Measurements from ENCODE around the gene ZNF121. TPM values are rescaled to one million over a fixed set of nuclear protein-coding genes. Genes with fewer than 3 reads are reported as not detected.

The ZNF121 gene
- total and polyA plus RNA-seq, 4 donors: 1.7 to 23.5 (median 11.7) TPM

DNA sequence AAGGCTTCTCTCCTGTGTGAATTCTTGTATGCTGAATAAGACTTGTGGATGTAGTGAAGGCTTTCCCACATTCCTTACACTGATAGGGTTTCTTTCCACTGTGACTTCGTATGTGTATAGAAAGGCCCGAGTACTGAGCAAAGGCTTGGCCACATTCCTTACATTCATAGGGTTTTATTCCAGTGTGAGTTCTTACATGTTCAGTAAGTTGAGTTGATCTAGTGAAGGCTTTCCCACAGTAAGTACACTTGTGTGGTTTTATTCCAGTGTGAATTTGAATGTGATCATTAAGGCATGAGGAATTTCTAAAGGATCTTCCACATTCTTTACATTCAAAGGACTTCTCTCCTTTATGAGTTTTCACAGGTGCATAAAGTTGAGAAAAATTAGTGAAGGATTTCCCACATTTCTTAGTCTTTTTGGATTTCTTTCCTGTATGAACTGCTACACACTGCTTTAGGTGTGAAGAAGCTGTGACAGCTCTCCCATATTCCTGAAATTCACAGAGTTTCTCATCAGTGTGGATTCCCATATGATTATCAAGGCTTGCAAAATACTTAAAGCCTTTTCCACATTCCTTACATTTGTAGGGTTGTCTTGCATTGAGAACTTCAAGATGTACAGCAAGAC is 26.3 kb upstream of the ZNF121 start:
- H3K9ac ChIP-seq (ENCODE audit: low read depth in 1 of 2, low read length in 2 of 2): no peak overlapping the region
- 97% methylated on average over 2 of the region's 2 CpGs for WGBS
- no peaks in the 10 kb centered on the region for H3K27me3 ChIP-seq (ENCODE audit: control insufficient read depth in 4 of 4, insufficient read depth in 4 of 4, low read length in 3 of 4)
- H3K4me3 ChIP-seq (ENCODE audit: low read depth in 1 of 3, low read length in 3 of 3): peak overlapping the region in 2 of 3 donors; percentile 35 to 49
- TF ChIP-seq, protein P1, sequence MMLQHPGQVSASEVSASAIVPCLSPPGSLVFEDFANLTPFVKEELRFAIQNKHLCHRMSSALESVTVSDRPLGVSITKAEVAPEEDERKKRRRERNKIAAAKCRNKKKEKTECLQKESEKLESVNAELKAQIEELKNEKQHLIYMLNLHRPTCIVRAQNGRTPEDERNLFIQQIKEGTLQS (IDR thresholded peaks at IDR 0.05): no peak
- peaks cover 38 to 56% (median 43%) of the 10 kb centered on the region in 4 donors for H3K9me3 ChIP-seq (ENCODE audit: control insufficient read depth in 4 of 4, low read length in 3 of 4)
- H3K4me1 ChIP-seq (ENCODE audit: control insufficient read depth in 4 of 4, insufficient read depth in 4 of 4, low read length in 3 of 4): no peaks in the 10 kb centered on the region
- DNase-seq (ENCODE audit: low spot score): no peak
- no peak overlapping the region for H3K27ac ChIP-seq (ENCODE audit: low read depth in 1 of 2, low read length in 2 of 2)
- H3K36me3 ChIP-seq (ENCODE audit: control insufficient read depth in 4 of 4, insufficient read depth in 3 of 4, low read depth in 1 of 4, low read length in 3 of 4): peaks cover 27 to 75% (median 67%) of the 10 kb centered on the region in 4 donors

DNA sequence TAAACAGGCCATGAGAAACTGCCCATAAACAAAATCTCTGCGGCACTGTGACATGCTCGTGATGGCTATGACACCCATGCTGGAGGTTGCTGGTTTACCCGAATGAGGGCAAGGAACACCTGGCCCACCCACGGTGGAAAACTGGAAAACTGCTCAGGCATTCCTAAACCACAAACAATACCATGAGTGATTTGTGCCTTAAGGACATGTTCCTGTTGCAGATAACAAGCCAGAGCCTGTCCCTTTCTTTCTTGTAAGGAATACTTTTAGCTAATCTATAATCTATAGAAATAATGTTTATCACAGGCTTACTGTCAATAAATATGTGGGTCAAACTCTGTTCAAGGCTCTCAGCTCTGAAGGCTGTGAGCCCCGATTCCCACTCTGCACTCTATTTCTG is 24.6 kb upstream of the ZNF121 start:
- H3K4me3 ChIP-seq (ENCODE audit: low read depth in 1 of 3, low read length in 3 of 3): peak overlapping the region in 1 of 3 donors; percentile 7
- no peak for DNase-seq (ENCODE audit: low spot score)
- WGBS: 97% methylated on average over 5 of the region's 5 CpGs
- peaks cover 23 to 59% (median 51%) of the 10 kb centered on the region in 4 donors for H3K36me3 ChIP-seq (ENCODE audit: control insufficient read depth in 4 of 4, insufficient read depth in 3 of 4, low read depth in 1 of 4, low read length in 3 of 4)
- H3K9ac ChIP-seq (ENCODE audit: low read depth in 1 of 2, low read length in 2 of 2): no peak overlapping the region
- no peaks in the 10 kb centered on the region for H3K27me3 ChIP-seq (ENCODE audit: control insufficient read depth in 4 of 4, insufficient read depth in 4 of 4, low read length in 3 of 4)
- H3K27ac ChIP-seq (ENCODE audit: low read depth in 1 of 2, low read length in 2 of 2): no peak overlapping the region
- H3K9me3 ChIP-seq (ENCODE audit: control insufficient read depth in 4 of 4, low read length in 3 of 4): peaks cover 37 to 56% (median 46%) of the 10 kb centered on the region in 4 donors
- no peak for TF ChIP-seq HNF4A (conservative IDR thresholded peaks at IDR 0.05)
- no peak for TF ChIP-seq RAD21 (IDR thresholded peaks at IDR 0.05)
- no peak for TF ChIP-seq EGR1 (IDR thresholded peaks at IDR 0.05; ENCODE audit: low read depth in 2 of 2)
- TF ChIP-seq NR2F2 (IDR thresholded peaks at IDR 0.05): no peak
- no peak for TF ChIP-seq SP1 (IDR thresholded peaks at IDR 0.05)
- TF ChIP-seq, protein P1 (IDR thresholded peaks at IDR 0.05): no peak
- no peak for TF ChIP-seq TAF1 (conservative IDR thresholded peaks at IDR 0.05)
- TF ChIP-seq, protein P2, sequence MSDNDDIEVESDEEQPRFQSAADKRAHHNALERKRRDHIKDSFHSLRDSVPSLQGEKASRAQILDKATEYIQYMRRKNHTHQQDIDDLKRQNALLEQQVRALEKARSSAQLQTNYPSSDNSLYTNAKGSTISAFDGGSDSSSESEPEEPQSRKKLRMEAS (IDR thresholded peaks at IDR 0.05): no peak
- TF ChIP-seq, protein P3, sequence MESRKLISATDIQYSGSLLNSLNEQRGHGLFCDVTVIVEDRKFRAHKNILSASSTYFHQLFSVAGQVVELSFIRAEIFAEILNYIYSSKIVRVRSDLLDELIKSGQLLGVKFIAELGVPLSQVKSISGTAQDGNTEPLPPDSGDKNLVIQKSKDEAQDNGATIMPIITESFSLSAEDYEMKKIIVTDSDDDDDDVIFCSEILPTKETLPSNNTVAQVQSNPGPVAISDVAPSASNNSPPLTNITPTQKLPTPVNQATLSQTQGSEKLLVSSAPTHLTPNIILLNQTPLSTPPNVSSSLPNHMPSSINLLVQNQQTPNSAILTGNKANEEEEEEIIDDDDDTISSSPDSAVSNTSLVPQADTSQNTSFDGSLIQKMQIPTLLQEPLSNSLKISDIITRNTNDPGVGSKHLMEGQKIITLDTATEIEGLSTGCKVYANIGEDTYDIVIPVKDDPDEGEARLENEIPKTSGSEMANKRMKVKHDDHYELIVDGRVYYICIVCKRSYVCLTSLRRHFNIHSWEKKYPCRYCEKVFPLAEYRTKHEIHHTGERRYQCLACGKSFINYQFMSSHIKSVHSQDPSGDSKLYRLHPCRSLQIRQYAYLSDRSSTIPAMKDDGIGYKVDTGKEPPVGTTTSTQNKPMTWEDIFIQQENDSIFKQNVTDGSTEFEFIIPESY (IDR thresholded peaks at IDR 0.05): no peak
- no peak for TF ChIP-seq FOXA1 (IDR thresholded peaks at IDR 0.05)
- TF ChIP-seq, protein P4, sequence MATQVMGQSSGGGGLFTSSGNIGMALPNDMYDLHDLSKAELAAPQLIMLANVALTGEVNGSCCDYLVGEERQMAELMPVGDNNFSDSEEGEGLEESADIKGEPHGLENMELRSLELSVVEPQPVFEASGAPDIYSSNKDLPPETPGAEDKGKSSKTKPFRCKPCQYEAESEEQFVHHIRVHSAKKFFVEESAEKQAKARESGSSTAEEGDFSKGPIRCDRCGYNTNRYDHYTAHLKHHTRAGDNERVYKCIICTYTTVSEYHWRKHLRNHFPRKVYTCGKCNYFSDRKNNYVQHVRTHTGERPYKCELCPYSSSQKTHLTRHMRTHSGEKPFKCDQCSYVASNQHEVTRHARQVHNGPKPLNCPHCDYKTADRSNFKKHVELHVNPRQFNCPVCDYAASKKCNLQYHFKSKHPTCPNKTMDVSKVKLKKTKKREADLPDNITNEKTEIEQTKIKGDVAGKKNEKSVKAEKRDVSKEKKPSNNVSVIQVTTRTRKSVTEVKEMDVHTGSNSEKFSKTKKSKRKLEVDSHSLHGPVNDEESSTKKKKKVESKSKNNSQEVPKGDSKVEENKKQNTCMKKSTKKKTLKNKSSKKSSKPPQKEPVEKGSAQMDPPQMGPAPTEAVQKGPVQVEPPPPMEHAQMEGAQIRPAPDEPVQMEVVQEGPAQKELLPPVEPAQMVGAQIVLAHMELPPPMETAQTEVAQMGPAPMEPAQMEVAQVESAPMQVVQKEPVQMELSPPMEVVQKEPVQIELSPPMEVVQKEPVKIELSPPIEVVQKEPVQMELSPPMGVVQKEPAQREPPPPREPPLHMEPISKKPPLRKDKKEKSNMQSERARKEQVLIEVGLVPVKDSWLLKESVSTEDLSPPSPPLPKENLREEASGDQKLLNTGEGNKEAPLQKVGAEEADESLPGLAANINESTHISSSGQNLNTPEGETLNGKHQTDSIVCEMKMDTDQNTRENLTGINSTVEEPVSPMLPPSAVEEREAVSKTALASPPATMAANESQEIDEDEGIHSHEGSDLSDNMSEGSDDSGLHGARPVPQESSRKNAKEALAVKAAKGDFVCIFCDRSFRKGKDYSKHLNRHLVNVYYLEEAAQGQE (IDR thresholded peaks at IDR 0.05): no peak
- TF ChIP-seq, protein P5, sequence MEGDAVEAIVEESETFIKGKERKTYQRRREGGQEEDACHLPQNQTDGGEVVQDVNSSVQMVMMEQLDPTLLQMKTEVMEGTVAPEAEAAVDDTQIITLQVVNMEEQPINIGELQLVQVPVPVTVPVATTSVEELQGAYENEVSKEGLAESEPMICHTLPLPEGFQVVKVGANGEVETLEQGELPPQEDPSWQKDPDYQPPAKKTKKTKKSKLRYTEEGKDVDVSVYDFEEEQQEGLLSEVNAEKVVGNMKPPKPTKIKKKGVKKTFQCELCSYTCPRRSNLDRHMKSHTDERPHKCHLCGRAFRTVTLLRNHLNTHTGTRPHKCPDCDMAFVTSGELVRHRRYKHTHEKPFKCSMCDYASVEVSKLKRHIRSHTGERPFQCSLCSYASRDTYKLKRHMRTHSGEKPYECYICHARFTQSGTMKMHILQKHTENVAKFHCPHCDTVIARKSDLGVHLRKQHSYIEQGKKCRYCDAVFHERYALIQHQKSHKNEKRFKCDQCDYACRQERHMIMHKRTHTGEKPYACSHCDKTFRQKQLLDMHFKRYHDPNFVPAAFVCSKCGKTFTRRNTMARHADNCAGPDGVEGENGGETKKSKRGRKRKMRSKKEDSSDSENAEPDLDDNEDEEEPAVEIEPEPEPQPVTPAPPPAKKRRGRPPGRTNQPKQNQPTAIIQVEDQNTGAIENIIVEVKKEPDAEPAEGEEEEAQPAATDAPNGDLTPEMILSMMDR (IDR thresholded peaks at IDR 0.05; ENCODE audit: low read depth, low read length, missing input control): no peak
- TF ChIP-seq YY1 (IDR thresholded peaks at IDR 0.05): no peak
- no peak for TF ChIP-seq FOXA2 (IDR thresholded peaks at IDR 0.05)
- H3K4me1 ChIP-seq (ENCODE audit: control insufficient read depth in 4 of 4, insufficient read depth in 4 of 4, low read length in 3 of 4): no peaks in the 10 kb centered on the region
